Measurements from ENCODE around the gene GLMP.
A peak's percentile ranks its signal among the peaks of the same experiment; 100 is the strongest.
"Not testable (repeated sequence)": the region's sequence is repeated elsewhere in the genome, so short reads cannot be mapped to it uniquely, and the experiment has no call there.

Gene GLMP, protein sequence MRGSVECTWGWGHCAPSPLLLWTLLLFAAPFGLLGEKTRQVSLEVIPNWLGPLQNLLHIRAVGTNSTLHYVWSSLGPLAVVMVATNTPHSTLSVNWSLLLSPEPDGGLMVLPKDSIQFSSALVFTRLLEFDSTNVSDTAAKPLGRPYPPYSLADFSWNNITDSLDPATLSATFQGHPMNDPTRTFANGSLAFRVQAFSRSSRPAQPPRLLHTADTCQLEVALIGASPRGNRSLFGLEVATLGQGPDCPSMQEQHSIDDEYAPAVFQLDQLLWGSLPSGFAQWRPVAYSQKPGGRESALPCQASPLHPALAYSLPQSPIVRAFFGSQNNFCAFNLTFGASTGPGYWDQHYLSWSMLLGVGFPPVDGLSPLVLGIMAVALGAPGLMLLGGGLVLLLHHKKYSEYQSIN

DNA sequence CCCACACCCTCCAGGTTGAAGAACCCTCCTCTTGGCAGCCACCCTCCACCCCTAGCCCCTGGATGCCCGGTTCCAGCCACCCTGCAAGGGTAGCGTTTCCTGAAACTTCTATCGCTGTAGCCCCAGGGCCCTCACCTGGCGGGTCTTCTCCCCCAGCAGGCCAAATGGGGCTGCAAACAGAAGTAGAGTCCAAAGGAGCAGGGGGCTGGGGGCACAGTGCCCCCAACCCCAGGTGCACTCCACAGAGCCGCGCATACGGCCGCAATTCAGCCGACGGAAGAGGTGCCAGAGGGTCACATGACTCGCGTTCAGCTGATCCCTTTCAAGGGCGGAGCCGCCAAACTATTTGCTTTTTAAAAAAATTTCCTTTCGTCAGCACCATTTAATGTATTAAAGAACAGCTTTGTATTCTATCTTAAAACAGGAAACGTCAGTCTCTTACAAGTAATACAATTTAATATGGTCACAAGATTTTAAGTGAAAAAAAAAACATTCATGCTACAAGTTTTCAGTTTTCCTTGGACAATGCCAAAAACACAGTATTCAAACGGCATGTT is at the start of gene GLMP:
Gene GLMP, minus strand, starts transcription at position 289 of the 557 bp plus-strand sequence. Its CDS starts 34 bp downstream, at position 255.
- DNase-seq = peak; percentile 84

DNA sequence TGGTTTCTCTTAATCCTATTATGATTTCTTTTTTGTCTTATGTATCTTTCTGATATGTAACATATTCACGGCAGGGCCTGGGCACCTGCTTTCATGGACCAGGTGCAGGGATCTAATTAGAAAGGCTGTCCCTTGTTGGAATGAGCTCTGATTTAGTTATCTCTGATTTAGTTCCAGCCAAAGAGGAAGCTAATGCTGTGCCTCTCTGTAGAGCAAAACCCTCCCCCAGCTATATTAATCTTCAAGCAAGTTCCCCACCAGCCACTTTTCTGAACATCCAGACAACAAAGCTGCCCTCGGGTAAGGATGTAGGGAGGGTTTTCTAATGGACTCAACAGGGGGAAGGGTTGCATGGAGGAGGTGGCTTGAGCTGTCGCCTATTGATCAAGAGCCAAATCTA is 48.9 kb upstream of the GLMP start:
- DNase-seq = peak; percentile 92

DNA sequence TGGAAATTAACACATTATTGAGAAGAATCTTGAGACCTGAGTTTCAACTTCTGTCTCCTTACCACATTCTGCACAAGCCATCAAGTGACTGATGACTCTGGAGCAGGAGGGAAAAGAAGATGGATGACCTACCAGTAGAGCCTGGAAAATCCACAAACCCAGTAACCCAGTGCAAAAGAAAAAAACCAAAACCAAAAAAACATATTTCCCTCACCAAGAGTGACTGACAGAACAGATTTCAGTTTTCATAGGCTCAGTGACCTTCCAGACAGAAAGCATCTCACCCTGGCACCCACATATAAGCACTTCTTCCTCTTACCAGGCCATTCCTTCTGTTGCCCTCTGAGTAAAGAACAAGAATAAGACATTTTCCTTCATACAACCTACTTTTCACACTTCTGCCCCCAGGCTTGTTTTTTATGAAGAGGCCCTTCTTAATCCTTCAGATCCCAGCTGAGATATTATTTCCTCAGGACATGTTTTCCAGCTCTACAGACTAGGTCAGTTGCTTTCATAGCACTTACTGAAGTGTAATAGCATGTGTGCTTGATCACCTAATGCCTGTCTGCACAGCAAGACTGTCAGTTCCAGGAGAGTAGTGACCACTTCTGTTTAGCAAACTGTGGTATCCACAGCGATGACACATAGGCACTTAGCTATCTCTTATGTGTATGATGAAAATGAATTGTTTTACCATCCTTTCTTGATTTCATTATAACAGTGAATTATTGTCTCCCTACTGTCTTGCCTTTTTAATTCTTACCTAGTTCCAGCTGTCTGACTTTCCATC is 46.9 kb upstream of the GLMP start:
- no peak for DNase-seq

DNA sequence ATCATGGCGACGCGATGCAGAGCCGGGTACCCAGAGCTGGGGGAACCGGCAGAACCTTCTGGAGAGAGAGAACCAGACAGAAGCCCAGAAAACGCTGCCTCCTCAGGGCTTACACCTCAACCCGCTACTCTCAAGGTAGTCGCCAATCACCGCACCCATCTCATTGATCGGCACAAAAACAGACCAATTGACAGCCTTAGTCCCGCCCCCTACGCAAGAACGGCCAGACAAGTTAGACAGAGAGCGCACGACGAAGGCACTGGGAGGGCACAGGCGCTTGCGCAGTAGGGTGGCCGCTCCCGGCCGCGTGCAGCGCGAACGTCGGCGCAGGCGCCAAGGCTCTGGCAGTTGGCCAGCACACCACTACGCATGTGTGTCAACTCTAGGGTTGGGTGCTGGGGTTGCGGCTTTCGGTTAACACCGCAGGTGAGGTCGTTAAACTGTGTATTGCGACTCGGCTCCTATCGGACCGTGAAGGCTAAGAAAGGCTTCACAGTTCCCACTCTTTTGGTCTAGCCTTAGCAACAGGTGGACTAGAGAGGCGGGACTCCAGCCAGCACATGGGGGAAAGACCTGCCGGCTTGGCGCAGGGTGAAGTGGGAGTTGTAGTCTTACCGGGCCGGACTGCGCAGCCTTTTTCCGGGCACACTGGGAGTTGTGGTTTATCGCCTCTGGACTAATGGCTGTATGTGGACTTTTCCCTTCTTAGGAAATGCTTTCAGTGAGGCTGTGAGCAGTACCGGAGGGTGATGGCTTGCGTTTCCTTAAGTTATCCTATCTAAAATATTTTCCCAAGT is 42.9 kb upstream of the GLMP start, which contains the start of the genes CCT3 and TSACC:
Gene CCT3, minus strand, starts transcription at position 113 of the 797 bp plus-strand sequence. Its CDS starts 108 bp downstream, at position 5.
Gene TSACC, plus strand, starts transcription at position 347 of the 797 bp plus-strand sequence. CDS start 1,232 bp downstream, outside the sequence.
- peak; percentile 100 for DNase-seq

DNA sequence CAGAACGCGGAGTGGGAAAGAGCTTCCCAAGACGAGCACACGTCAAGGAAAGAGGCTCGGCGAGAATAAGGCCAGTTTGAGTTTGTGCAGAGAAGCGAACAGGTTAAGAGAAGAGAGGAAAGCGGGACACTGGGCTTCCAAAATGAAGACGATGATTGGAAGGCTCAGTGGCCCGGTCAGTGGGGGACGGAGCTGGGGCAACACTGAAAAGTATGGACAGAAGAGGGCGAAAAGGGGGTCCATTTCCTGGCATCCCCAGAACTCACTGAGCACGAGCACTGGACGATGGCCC is 42.4 kb upstream of the GLMP start:
- no peak for DNase-seq

DNA sequence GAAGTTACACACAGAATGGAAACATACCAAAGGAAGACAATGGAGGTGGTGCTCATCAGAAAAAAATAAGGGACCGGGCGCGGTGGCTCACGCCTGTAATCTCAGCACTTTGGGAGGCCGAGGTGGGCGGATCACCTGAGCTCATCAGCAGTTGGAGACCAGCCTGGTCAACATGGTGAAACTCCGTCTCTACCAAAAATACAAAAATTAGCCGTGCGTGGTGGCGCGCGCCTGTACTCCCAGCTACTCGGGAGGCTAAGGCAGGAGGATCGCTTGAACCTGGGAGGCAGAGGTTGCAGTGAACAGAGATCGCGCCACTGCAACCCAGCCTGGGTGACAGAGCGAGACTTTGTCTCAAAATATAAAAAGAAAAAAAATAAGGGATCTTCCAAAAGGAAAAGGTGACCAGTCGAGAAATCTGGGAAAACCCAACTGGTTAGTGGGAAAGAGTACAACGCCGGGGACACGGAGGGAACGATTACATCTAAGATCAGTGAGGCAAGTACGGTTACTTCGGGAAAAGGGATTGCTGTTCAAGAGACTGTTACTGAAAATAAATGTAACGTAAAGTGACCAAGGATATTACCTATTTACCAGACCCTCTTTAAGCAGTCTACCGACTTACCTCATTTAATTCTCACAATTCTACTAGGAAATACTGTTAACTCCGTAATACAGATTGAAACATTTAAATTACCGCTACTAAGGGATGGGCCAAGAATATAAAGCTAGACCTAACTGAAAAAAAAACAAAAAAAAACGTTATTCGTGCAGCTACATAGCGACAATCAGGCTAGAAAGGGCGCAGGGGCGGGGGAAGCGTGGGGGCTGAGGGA is 41.8 kb upstream of the GLMP start:
- DNase-seq = peak; percentile 38

DNA sequence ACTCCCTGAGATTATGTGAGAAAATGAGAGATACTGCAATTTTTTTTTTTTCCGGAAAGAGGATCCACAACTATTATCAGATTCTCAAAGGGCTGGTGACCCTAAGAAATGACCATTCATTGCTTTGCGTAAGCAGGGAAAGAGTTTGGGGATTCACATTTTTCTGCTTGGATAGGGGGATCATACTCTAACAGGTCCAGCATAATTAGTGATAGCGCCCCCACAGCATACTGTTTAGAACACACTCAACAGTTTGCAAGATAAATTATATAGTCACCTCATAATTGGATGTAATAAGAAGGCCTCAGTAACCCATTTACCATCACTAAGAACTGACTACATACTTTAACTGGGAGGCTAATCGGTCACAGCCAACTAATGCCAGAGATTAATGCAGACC is 40.8 kb upstream of the GLMP start:
- peak; percentile 95 for DNase-seq

DNA sequence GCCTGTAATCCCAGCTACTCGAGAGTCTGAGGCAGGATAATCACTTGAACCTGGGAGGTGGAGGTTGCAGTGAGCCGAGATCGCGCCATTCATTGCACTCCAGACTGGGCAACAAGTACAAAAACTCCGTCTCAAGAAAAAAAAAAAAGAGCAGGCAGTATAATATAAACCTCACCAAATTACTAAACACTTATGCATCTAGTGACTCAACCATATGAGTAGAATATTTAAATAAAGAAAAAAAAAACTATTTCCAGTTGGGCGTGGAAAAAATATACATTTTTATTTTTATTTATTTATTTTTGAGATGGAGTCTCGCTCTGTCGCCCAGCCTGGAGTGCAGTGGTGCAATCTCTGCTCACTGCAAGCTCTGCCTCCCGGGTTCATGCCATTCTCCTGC is 27.7 kb upstream of the GLMP start:
- DNase-seq = not testable (repeated sequence)

DNA sequence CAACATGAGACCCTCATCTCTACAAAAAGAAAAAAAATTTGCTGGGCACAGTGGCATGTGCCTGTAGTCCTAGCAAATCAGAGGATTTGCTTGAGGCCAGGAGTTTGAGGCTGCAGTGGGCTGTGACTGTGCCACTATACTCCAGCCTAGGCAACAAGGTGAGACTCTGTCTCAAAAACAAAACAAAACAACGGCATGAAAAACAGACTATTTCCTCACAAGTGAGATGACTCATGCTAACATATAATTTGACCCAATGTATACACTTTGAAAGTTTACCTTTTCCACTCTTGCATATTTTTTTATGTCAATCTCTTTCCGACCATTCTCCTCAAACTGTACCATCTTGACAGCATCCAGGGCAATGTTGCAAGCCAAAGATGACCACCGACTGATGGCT is 25.1 kb upstream of the GLMP start:
- DNase-seq = no peak

DNA sequence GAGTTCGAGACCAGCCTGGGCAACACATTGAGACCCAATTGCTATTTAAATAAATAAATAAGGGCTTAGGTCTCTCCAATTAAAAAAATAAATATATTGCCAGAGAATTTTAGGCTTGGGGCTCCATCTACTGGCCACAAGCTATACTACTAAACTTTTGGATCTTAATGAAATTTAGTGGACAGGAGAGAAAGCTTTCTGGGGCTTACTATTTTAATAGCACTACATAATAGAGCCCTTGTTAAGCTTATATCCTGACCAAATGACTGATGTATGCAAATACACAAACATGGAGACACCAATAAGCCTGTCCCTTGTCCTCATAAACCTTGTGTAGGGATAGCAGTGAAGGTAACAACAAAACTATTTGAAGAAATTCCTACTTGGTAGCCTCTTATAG is 24.2 kb upstream of the GLMP start:
- peak; percentile 49 for DNase-seq

DNA sequence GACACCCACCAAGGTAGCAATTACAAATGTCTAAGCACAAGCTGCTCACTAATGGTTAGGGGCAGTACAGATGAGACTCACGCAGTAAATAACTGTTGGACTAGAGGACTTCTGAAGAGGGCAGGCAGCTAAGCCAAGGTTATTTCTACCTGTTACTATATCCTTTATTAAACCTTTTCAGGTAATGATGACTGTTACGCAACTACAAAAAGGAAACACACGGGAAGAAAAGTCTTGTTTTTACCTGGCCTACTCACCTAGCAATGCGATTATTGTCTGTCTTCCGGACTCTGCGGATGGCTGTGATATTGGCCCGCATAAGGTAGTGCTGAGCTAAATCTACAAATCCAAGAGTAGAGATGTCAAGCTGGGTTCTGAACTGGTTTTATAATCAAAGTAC is 21.4 kb upstream of the GLMP start:
- no peak for DNase-seq

DNA sequence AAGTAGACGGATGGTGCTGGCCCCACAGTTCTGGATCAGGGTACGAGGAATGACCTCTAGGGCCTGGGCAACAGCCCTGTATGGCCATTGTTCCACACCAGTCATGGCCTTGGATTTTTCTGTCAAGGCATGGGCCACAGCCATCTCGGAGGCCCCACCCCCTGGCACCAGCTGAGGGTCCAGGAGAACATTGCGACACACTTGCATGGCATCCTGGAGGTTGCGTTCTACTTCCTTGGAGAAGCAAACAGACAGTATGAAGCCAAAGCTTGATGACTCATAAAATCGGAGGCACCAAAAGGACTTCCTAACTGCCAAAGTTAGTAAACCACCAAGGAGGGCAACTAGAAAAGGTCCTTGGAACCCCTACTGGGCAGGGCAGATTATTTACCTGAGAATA is 15.5 kb upstream of the GLMP start:
- DNase-seq = no peak

DNA sequence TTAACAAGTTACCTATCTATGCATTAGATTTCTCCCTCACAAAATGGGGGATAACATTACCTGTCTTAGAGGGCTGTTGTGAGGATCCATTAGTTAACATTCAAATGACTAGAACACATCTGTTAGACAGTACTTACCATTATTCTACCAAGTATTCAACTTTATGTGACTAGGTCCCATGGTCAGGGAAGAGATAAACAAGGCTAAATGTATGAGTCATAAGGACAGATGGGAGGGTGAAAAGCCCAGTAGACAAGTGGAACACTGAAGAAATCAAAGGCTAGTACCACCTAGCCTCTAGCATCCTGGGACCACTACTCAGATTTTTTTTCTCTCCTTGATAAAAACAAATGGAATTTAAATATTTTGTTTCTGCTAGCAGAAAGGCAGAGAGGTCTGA is 12.6 kb upstream of the GLMP start:
- DNase-seq = no peak

DNA sequence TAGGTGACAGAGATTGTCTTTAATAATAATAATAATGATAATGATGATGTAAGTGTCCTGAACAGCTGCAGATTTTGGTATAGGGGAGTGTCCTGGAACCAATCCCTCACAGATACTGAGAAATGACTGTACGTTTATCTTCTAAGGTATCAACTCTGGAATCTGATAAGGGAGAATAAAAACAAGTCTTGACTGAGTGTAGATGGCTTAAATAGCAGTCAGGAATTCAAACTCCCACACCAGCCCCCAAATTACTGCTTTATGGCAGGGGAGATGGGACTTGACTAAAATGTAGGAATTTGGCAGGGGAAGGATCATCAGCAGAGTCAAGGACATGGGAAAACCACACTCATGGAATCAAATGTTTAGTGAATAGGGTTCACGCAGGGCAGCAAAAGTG is 9.7 kb upstream of the GLMP start:
- DNase-seq = no peak

DNA sequence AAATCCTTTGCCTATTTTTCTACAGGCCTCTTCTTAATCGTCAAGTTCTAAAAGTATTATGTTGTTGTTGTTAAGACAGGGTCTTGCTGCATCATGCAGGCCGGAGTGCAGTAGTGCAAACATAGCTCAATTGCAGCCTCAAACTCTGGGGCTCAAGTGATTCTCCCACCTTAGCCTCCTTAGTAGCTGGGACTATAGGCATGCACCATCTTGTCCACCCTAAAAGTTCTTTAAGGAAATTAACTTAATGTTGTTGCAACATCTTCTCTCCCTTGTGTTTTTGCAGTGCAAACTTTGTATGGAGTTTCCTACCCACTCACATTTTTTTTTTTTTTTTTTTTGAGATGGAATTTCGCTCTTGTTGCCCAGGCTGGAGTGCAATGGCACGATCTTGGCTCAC is 7.8 kb upstream of the GLMP start:
- DNase-seq = no peak

DNA sequence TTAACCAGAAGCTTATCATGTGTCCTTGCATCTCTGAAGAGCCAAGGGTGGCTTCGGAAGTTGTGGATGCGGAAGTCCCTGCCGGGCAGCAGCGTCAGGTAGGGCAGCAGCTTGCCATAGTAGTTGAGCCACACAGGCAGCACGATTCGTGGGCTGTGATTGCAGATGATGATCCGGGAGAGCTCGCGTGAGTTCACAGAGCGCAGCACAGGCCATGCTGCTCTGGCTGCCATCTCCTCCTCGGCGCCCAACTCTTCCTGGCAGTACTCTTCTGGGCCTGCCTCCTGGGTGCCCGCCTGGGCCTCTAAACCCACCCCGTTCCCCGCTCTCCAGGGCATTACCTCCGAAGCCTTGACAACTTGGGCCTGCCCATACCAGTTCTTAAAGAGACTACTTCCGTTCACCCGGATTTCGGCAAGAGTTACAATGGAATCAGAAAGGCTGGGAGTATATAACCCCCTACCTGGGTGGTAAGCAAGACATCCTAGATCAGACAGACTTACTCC is 3.4 kb upstream of the GLMP start, which contains the start of gene VHLL:
Gene VHLL, minus strand, starts transcription at position 456 of the 506 bp plus-strand sequence. Its CDS starts 118 bp downstream, at position 338.
- DNase-seq = no peak

DNA sequence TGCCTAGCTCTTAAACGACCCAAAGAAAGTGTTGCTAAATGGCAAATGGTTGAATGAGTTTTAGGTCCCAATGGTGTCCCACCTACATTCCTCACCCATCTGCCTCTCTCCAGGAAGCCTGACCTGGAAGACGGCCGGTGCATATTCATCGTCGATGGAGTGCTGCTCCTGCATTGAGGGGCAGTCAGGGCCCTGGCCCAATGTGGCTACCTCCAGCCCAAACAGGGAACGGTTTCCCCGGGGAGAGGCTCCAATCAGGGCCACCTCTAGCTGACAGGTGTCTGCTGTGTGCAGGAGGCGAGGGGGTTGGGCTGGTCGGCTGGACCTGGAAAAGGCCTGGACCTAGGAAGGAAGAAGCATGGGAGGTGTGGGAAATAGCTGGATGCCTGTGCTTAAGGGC is 1.6 kb downstream of the GLMP start:
- no peak for DNase-seq

DNA sequence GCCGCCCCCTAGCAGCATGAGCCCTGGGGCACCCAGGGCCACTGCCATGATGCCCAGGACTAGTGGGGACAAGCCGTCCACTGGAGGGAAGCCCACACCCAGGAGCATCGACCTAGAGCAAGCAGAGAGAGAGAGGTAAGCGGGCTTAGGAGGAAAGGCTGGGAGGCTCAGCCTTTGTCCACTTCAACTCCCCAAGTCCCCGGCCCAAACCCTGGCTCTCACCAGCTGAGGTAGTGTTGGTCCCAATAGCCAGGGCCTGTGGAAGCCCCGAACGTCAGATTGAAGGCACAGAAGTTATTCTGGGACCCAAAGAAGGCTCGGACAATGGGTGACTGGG is 2.4 kb downstream of the GLMP start:
- no peak for DNase-seq

DNA sequence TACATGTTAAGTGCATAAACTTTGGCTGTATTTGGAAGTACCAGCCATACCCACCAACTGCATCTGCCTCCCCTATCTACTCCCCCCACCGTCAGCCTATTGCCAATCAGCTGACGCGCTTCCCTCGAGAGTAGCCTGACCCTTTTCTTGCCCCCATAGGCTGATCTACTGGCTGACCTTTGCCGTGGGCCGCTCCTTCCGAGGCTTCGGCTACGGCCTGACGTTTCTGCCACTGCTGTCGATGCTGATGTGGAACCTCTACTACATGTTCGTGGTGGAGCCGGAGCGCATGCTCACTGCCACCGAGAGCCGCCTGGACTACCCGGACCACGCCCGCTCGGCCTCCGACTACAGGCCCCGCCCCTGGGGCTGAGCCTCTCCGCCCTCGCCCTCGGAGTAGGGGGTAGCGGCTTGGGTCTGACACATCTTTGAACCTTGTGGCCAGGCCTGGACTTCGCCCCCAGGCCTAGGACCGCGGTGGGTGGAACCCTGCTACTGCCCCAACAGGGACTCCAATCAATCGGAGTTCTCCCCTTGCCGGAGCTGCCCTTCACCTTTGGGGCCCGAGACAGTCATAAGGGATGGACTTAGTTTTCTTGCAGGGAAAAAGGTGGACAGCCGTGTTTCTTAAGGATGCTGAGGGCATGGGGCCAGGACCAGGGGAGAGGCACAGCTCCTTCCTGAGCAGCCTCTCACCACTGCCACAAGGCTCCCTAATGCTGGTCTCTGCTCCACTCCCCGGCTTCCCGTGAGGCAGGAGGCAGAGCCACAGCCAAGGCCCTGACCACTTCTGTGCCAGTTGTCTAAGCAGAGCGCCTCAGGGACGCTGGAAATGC is 4.0 kb downstream of the GLMP start:
- peak; percentile 68 for DNase-seq

DNA sequence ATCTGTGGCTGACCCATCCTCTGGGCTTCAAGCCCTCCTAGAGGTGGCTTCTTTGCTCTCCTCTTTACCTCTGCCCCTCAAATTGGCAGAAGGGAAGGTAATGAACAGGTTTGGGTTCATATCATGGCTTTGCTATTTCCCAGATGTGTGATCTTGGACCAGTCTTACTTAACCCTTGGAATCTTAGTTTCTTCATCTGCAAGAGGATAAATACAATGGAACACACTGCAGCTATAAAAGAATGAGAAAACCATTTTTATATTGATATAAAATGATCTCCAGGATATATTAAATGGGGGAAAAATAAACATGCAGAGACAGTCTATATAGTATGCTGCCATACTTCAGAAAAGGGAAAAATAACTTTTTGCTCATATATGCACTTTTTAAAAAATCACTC is 5.6 kb downstream of the GLMP start:
- DNase-seq = no peak

DNA sequence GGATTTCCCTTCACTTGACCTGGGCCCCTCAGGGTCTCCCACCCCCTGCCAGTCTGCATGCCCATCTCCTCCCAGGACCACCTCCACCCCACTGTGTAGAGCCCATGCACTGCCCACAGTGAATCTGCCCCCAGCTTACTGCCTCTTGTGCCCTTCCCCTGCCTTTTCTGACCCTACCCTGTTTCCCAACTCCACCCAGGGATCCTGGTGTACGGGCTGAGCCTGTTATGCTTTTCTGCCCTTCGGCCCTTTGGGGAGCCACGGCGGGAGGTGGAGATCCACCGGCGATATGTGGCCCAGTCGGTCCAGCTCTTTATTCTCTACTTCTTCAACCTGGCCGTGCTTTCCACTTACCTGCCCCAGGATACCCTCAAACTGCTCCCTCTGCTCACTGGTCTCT is 9.4 kb downstream of the GLMP start:
- no peak for DNase-seq
